ENCODE results near the gene ANKRD13A.

The ANKRD13A gene

GRCh38 chr12:109962398-109962797 lies 36.8 kb upstream of the ANKRD13A start:
- H3K27me3 ChIP-seq (replicated peaks; ENCODE audit: control insufficient read depth, insufficient read depth, low read length): no peaks in the 10 kb centered on the region
- TF ChIP-seq CTCF (IDR thresholded peaks at IDR 0.05; ENCODE audit: insufficient read depth, low read length, poor library complexity, severe bottlenecking): no peak
- H3K4me3 ChIP-seq (replicated peaks; ENCODE audit: low read depth, low read length): no peak overlapping the region
- no peak for DNase-seq (ENCODE audit: extremely low read depth, insufficient read length)
- peaks cover 27% of the 10 kb centered on the region for H3K36me3 ChIP-seq (ENCODE audit: control insufficient read depth, insufficient read depth, low read length)

DNA sequence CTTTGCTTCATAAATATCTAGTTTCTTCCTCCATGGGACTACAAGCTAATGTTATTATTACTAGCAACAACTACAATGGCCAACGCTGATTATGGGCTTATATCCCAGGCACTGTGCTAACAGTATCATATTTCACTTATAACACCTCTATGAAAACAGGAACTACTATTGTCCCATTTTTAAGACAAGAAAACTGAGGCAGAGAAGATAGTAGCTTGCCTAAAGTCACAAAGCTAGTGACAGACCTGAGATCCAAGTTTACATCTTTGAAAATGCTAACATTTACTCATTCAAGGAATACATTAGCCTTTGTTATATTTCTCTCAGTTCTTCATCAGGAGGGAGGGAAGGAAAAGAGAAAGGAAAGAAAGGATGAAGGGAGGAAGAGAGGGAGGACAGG lies 35.9 kb upstream of the ANKRD13A start:
- TF ChIP-seq CTCF (IDR thresholded peaks at IDR 0.05; ENCODE audit: insufficient read depth, low read length, poor library complexity, severe bottlenecking): no peak
- peaks cover 27% of the 10 kb centered on the region for H3K36me3 ChIP-seq (ENCODE audit: control insufficient read depth, insufficient read depth, low read length)

GRCh38 chr12:109963743-109964429 lies 35.3 kb upstream of the ANKRD13A start:
- no peak for DNase-seq (ENCODE audit: extremely low read depth, insufficient read length)
- no peak overlapping the region for H3K4me3 ChIP-seq (replicated peaks; ENCODE audit: low read depth, low read length)

More for the DNA sequence above, 35.9 kb upstream of the ANKRD13A start:
- no peak for DNase-seq (ENCODE audit: extremely low read depth, insufficient read length)
- H3K27me3 ChIP-seq (replicated peaks; ENCODE audit: control insufficient read depth, insufficient read depth, low read length): no peaks in the 10 kb centered on the region
- no peak overlapping the region for H3K4me3 ChIP-seq (replicated peaks; ENCODE audit: low read depth, low read length)

GRCh38 chr12:109966546-109966945 lies 32.7 kb upstream of the ANKRD13A start:
- Histone ChIP-seq H3K36me3 (ENCODE audit: control insufficient read depth, insufficient read depth, low read length) (peaks cover 21% of the 10 kb centered on the region), H3K4me3 (replicated peaks; ENCODE audit: low read depth, low read length) (no peak overlapping the region), H3K27me3 (replicated peaks; ENCODE audit: control insufficient read depth, insufficient read depth, low read length) (no peaks in the 10 kb centered on the region)
- no peak for TF ChIP-seq CTCF (IDR thresholded peaks at IDR 0.05; ENCODE audit: insufficient read depth, low read length, poor library complexity, severe bottlenecking)
- no peak for DNase-seq (ENCODE audit: extremely low read depth, insufficient read length)

More at GRCh38 chr12:109963743-109964429, 35.3 kb upstream of the ANKRD13A start:
- Histone ChIP-seq H3K36me3 (ENCODE audit: control insufficient read depth, insufficient read depth, low read length) (peaks cover 27% of the 10 kb centered on the region), H3K27me3 (replicated peaks; ENCODE audit: control insufficient read depth, insufficient read depth, low read length) (no peaks in the 10 kb centered on the region)
- TF ChIP-seq CTCF (IDR thresholded peaks at IDR 0.05; ENCODE audit: insufficient read depth, low read length, poor library complexity, severe bottlenecking): no peak

DNA sequence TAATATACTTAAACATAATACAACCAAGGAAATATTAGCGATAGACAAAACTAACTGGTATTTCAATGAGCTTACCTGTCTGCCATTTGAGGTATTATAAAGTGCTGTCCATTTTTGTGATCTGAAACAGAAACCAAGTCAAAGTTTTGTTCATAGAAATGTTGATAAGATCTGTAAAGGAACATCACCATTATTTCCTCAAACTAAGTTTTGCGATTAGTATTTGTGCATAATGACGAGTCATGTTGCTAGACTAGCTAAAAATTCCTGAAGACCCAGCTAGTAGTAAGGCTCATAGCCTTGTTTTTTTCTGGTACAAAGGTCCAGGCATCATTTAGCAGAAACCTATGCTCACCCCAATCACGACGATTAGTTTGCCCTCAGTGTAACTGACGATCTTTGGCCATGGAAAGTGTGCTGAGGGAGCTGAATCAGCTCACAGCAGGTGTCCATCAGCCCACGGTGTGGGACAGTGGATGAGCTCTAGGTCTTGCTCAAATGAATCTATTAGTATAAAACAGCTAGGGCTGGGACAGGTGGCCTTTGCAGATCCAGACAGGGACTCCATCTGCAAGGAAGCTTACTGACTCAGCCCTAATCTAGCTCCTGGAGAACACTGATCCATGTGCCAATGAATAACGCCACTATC lies 31.7 kb upstream of the ANKRD13A start:
- peaks cover 17% of the 10 kb centered on the region for H3K36me3 ChIP-seq (ENCODE audit: control insufficient read depth, insufficient read depth, low read length)
- TF ChIP-seq CTCF (IDR thresholded peaks at IDR 0.05; ENCODE audit: insufficient read depth, low read length, poor library complexity, severe bottlenecking): no peak
- H3K4me3 ChIP-seq (replicated peaks; ENCODE audit: low read depth, low read length): no peak overlapping the region
- H3K27me3 ChIP-seq (replicated peaks; ENCODE audit: control insufficient read depth, insufficient read depth, low read length): no peaks in the 10 kb centered on the region
- DNase-seq (ENCODE audit: extremely low read depth, insufficient read length): no peak
